Smooth muscle cell (in vitro differentiated cells): ENCODE results near the gene SBF1. TPM values are rescaled to one million over a fixed set of nuclear protein-coding genes. Genes with fewer than 3 reads are reported as not detected.

Experiments used
- DNase-seq: peaks from one replicate; lab custom pipeline; 2025; ENCODE audit not compliant: unreplicated experiment; lab: John Stamatoyannopoulos, UW
- H2AFZ ChIP-seq: fragments of 200-600 bp; sonication (generic); 2 replicates; pipeline ENCODE4 v1.6.0; 2016; ENCODE audit warnings: antibody characterized with exemption, low read depth, mild to moderate bottlenecking
- H3F3A ChIP-seq: fragments of 200-600 bp; sonication (generic); 2 replicates; pipeline ENCODE4 v1.6.0; 2017; ENCODE audit warnings: antibody characterized with exemption, low read depth
- H3K27ac ChIP-seq: fragments of 200-600 bp; sonication (generic); 2 replicates; pipeline ENCODE4 v1.5.1; 2016; ENCODE audit warnings: low read depth, mild to moderate bottlenecking
- H3K27me3 ChIP-seq: fragments of 200-600 bp; sonication (generic); 2 replicates; pipeline ENCODE4 v1.6.1; 2016; ENCODE audit warnings: low read depth, mild to moderate bottlenecking
- H3K36me3 ChIP-seq: fragments of 200-600 bp; sonication (generic); 2 replicates; pipeline ENCODE4 v1.5.1; 2016; ENCODE audit warnings: low read depth
- H3K4me1 ChIP-seq: fragments of 200-600 bp; sonication (generic); 2 replicates; pipeline ENCODE4 v1.5.1; 2016; ENCODE audit warnings: low read depth
- H3K4me2 ChIP-seq: fragments of 200-600 bp; sonication (generic); 2 replicates; pipeline ENCODE4 v1.6.0; 2016; ENCODE audit warnings: mild to moderate bottlenecking
- H3K4me3 ChIP-seq: fragments of 200-600 bp; sonication (generic); 2 replicates; pipeline ENCODE4 v1.5.1; 2016; ENCODE audit warnings: mild to moderate bottlenecking
- H3K79me2 ChIP-seq: fragments of 200-600 bp; sonication (generic); 2 replicates; pipeline ENCODE4 v1.6.0; 2016; ENCODE audit warnings: low read depth, mild to moderate bottlenecking
- H3K9ac ChIP-seq: fragments of 200-600 bp; sonication (generic); 2 replicates; pipeline ENCODE4 v1.6.0; 2016; ENCODE audit warnings: low read depth
- H3K9me3 ChIP-seq: fragments of 200-600 bp; sonication (generic); replicated peaks from 2 replicates; pipeline ENCODE4 v1.5.1; 2016; ENCODE audit warnings: low read depth
- H4K20me1 ChIP-seq: fragments of 200-600 bp; sonication (generic); 2 replicates; pipeline ENCODE4 v1.6.0; 2016; ENCODE audit warnings: low read depth
- CTCF ChIP-seq: fragments of 200-600 bp; sonication (generic); IDR thresholded peaks from 2 replicates; pipeline ENCODE4 v1.5.1; 2017; ENCODE audit warnings: borderline replicate concordance, mild to moderate bottlenecking, antibody characterized with exemption; ENCODE audit not compliant: insufficient read depth, poor library complexity, severe bottlenecking
- WGBS: methylation state at CpG from one replicate; pipeline ENCODE4 v1.1.7; 2016; ENCODE audit warnings: low lambda C conversion rate; 5-methylcytosine and 5-hydroxymethylcytosine counted together
- polyA plus RNA-seq: library from polyadenylated mRNA; unstranded; fragments of >200 nt; fragmentation: Nextera tagmentation; extraction: Ambion mirVana; gene quantifications from 2 replicates; pipeline ENCODE4 v1.2.1, GENCODE V29; 2016
- total RNA-seq: library from RNA; depleted of rRNA; stranded (reverse); fragments of >200 nt; gene quantifications from 2 replicates; pipeline ENCODE4 v1.2.3, GENCODE V29; 2014

The SBF1 gene
- total and polyA plus RNA-seq, 2 experiments from 2014 or later: 37.3 to 53.6 TPM

- H3K9ac ChIP-seq: no peak overlapping the region
- peaks cover 5% of the 10 kb centered on the region for H3K79me2 ChIP-seq
- peaks cover 3% of the 10 kb centered on the region for H3K4me1 ChIP-seq
- no peaks in the 10 kb centered on the region for H3K9me3 ChIP-seq
- no peak overlapping the region for H2AFZ ChIP-seq
- H3F3A ChIP-seq: peaks cover 5% of the 10 kb centered on the region
- no peak overlapping the region for H3K4me2 ChIP-seq
- no peaks in the 10 kb centered on the region for H3K27me3 ChIP-seq
- H3K27ac ChIP-seq: no peak overlapping the region
- TF ChIP-seq CTCF: no peak
- WGBS: 83% methylated on average over 29 of the region's 29 CpGs
- no peak for DNase-seq
- no peak overlapping the region for H3K4me3 ChIP-seq
- H3K36me3 ChIP-seq: no peaks in the 10 kb centered on the region
- H4K20me1 ChIP-seq: no peaks in the 10 kb centered on the region
Observed at GRCh38 chr22:50485221-50486131, 10.6 kb upstream of the SBF1 start.

GRCh38 chr22:50483977-50484853, 9.4 kb upstream of the SBF1 start:
- 93% methylated on average over 25 of the region's 31 CpGs for WGBS
- H3K36me3 ChIP-seq: no peaks in the 10 kb centered on the region
- peaks cover 5% of the 10 kb centered on the region for H3K79me2 ChIP-seq
- peaks cover 5% of the 10 kb centered on the region for H3F3A ChIP-seq
- no peak for TF ChIP-seq CTCF
- H3K27me3 ChIP-seq: no peaks in the 10 kb centered on the region
- no peak overlapping the region for H3K27ac ChIP-seq
- H3K4me3 ChIP-seq: no peak overlapping the region
- no peaks in the 10 kb centered on the region for H3K9me3 ChIP-seq
- H3K4me1 ChIP-seq: peaks cover 3% of the 10 kb centered on the region
- no peak overlapping the region for H2AFZ ChIP-seq
- H3K4me2 ChIP-seq: no peak overlapping the region
- no peak for DNase-seq
- H3K9ac ChIP-seq: no peak overlapping the region
- no peaks in the 10 kb centered on the region for H4K20me1 ChIP-seq

GRCh38 chr22:50483556-50483955, 8.7 kb upstream of the SBF1 start:
- H3K9me3 ChIP-seq: no peaks in the 10 kb centered on the region
- H3K4me1 ChIP-seq: peaks cover 3% of the 10 kb centered on the region
- no peak overlapping the region for H2AFZ ChIP-seq
- H3F3A ChIP-seq: peaks cover 5% of the 10 kb centered on the region
- peaks cover 5% of the 10 kb centered on the region for H3K79me2 ChIP-seq
- no peaks in the 10 kb centered on the region for H4K20me1 ChIP-seq
- H3K27me3 ChIP-seq: no peaks in the 10 kb centered on the region
- TF ChIP-seq CTCF: no peak
- no peak overlapping the region for H3K4me2 ChIP-seq
- H3K9ac ChIP-seq: no peak overlapping the region
- H3K36me3 ChIP-seq: no peaks in the 10 kb centered on the region
- 99% methylated on average over 8 of the region's 8 CpGs for WGBS
- DNase-seq: no peak
- H3K27ac ChIP-seq: no peak overlapping the region
- no peak overlapping the region for H3K4me3 ChIP-seq
